Panc1 (cell line): Measurements from ENCODE around the gene TTLL10. TPM values are rescaled to one million over a fixed set of nuclear protein-coding genes. Genes with fewer than 3 reads are reported as not detected.

ENCODE experiments used
- ATAC-seq: fragments of 200-7000 bp; cut with Tn5 transposase; 2 replicates; pipeline ENCODE4 v1.9.1; 2020; ENCODE audit warnings: mild to moderate bottlenecking, moderate library complexity
- BruUV-seq: library from RNA; stranded (reverse); fragments of 400-500 nt; replicated peaks from 2 replicates; lab custom pipeline; 2021; lab: Mats Ljungman, UMichigan
- CTCF ChIA-PET: fragments of 300-600 bp; sonication (Branson Sonifier 250); formaldehyde crosslinking; loops from one replicate; lab custom pipeline; 2022; ENCODE audit warnings: antibody characterized with exemption; lab: Charles Lee
- POLR2A ChIA-PET: fragments of 300-600 bp; sonication (Branson Sonifier 250); formaldehyde crosslinking; loops from one replicate; lab custom pipeline; 2022; ENCODE audit warnings: antibody characterized with exemption; lab: Charles Lee
- DNase-seq: peaks from one replicate; pipeline ENCODE4 v3.0.0-alpha.2; 2010; ENCODE audit warnings: low read depth, low spot score
- H3K27ac ChIP-seq: 2 replicates; pipeline ENCODE4 v1.5.1; 2011; ENCODE audit warnings: mild to moderate bottlenecking, low read length, inconsistent platforms
- H3K27me3 ChIP-seq: fragments of 200-500 bp; sonication (Bioruptor generic); 2 replicates; pipeline ENCODE4 v1.6.0; 2014; ENCODE audit warnings: low read length, inconsistent platforms; ENCODE audit not compliant: control insufficient read depth, insufficient read depth
- H3K36me3 ChIP-seq: fragments of 200-500 bp; sonication (Bioruptor generic); 2 replicates; pipeline ENCODE4 v1.5.1; 2014; ENCODE audit warnings: inconsistent platforms, mild to moderate bottlenecking, low read length, moderate library complexity; ENCODE audit not compliant: control insufficient read depth, insufficient read depth
- H3K4me1 ChIP-seq: 2 replicates; pipeline ENCODE4 v1.5.1; 2011; ENCODE audit warnings: inconsistent platforms, mild to moderate bottlenecking, low read length, moderate library complexity; ENCODE audit not compliant: control insufficient read depth, insufficient read depth
- H3K4me3 ChIP-seq, 2 experiments: 2 replicates each; pipeline ENCODE4 v1.5.1; 2011 to 2012; ENCODE audit warnings: low read depth in 2 of 2, low read length in 2 of 2, mild to moderate bottlenecking in 2 of 2, inconsistent platforms in 1 of 2, moderate library complexity in 1 of 2
- H3K9me3 ChIP-seq: fragments of 200-500 bp; sonication (Bioruptor generic); 2 replicates; pipeline ENCODE4 v1.5.1; 2014; ENCODE audit warnings: low read depth, mild to moderate bottlenecking, inconsistent platforms, low read length, moderate library complexity; ENCODE audit not compliant: control insufficient read depth, insufficient read depth
- POLR2AphosphoS5 ChIP-seq: IDR thresholded peaks from 2 replicates; pipeline ENCODE4 v1.6.1; 2012; ENCODE audit warnings: mild to moderate bottlenecking, low read depth, low read length, moderate library complexity
- TCF7L2 ChIP-seq: IDR thresholded peaks from 2 replicates; pipeline ENCODE4 v1.6.1; 2011; ENCODE audit warnings: mild to moderate bottlenecking, low read depth, low read length, inconsistent platforms
- in situ Hi-C: cut with HindIII; loops from 2 replicates; pipeline ENCODE4 v1.10.0; 2016; ENCODE audit warnings: low sequenced_read_pairs, low pct_unique_long_range_greater_than_20kb
- intact Hi-C: fragments of 100-400 bp; cut with micrococcal nuclease; formaldehyde crosslinking; loops from one replicate; pipeline ENCODE4 v1.10.0; 2022; ENCODE audit not compliant: unreplicated experiment
- total RNA-seq: library from RNA; stranded (reverse); gene quantifications from one replicate; pipeline ENCODE4 v1.2.1, GENCODE V29; 2021; ENCODE audit not compliant: unreplicated experiment
- TF ChIP-seq, protein P1 (sequence below): fragments of 450-650 bp; IDR thresholded peaks from 2 replicates; pipeline ENCODE4 v1.5.1; 2017; ENCODE audit warnings: mild to moderate bottlenecking
- TF ChIP-seq, protein P2 (sequence below), 2 experiments: IDR thresholded peaks; 2 replicates each; pipeline ENCODE4 v1.6.1; 2011 to 2012; ENCODE audit warnings: low read depth in 2 of 2, control low read depth in 1 of 2, low read length in 1 of 2, mild to moderate bottlenecking in 1 of 2, moderate library complexity in 1 of 2; ENCODE audit not compliant: insufficient read depth in 1 of 2

The TTLL10 gene
- total RNA-seq, 1 experiment from 2014 or later: not detected

DNA sequence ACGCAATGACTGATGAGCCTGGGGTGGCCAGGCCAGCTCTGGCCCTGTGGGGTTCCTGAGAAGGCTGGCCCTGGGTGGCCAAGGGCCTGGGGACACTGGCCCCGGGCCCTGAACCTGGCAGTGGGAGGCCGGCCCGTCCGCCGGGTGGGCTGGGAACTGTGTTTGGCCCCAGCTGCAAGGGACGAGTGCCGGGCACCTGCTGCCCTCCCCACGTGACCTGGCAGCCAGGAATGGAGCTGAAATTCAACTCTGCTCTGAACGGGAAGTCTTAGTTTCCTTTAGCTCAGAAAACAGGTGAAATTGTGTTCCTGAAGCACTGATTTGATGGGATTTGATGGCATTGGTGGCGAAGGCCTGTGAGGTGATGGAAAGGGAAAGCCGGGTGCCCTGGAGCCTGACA, 8.2 kb upstream of the TTLL10 start:
- ChIA-PET POLR2A (no interaction called here), CTCF (no interaction called here)
- Histone ChIP-seq H3K27me3 (no peaks in the 10 kb centered on the region), H3K4me1 (no peaks in the 10 kb centered on the region), H3K27ac (no peak overlapping the region), H3K9me3 (no peaks in the 10 kb centered on the region), H3K4me3 (no peak overlapping the region), H3K36me3 (no peaks in the 10 kb centered on the region)
- TF ChIP-seq, protein P1, sequence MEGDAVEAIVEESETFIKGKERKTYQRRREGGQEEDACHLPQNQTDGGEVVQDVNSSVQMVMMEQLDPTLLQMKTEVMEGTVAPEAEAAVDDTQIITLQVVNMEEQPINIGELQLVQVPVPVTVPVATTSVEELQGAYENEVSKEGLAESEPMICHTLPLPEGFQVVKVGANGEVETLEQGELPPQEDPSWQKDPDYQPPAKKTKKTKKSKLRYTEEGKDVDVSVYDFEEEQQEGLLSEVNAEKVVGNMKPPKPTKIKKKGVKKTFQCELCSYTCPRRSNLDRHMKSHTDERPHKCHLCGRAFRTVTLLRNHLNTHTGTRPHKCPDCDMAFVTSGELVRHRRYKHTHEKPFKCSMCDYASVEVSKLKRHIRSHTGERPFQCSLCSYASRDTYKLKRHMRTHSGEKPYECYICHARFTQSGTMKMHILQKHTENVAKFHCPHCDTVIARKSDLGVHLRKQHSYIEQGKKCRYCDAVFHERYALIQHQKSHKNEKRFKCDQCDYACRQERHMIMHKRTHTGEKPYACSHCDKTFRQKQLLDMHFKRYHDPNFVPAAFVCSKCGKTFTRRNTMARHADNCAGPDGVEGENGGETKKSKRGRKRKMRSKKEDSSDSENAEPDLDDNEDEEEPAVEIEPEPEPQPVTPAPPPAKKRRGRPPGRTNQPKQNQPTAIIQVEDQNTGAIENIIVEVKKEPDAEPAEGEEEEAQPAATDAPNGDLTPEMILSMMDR: no peak
- BruUV-seq: no TSS peak
- intact Hi-C loops: no loop called here
- in situ Hi-C loops: no loop called here
- DNase-seq: no peak
- ATAC-seq: no peak

DNA sequence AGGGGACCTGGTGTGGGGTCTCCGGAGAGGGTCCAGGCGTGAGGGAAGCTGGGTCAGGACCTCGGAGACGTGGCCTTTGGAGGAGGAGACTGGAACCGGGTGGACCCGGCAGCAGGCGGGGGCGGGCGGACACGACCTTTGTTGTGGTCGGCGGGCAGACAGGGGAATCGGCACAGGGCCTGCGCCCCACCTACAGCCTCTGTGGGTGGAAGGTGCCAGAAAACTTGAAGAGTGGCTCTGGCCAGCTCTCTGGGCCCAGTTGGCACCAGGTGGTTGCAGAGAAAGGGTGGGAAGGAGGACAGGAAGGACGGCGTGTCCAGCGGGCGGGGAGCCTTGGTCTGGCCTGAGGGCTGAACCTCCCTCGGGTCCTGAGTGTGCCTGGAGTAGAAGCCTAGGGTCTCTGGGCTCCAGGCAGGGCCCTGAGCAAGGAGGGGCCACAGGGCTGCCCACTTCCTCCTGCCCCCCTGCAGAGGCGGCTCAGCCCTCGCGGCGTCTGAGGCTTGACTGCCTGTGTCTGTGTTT, 7.7 kb upstream of the TTLL10 start:
- no peaks in the 10 kb centered on the region for H3K4me1 ChIP-seq
- no peak for TF ChIP-seq POLR2AphosphoS5
- TF ChIP-seq, protein P1: no peak
- no peak for TF ChIP-seq TCF7L2
- TF ChIP-seq, protein P2, sequence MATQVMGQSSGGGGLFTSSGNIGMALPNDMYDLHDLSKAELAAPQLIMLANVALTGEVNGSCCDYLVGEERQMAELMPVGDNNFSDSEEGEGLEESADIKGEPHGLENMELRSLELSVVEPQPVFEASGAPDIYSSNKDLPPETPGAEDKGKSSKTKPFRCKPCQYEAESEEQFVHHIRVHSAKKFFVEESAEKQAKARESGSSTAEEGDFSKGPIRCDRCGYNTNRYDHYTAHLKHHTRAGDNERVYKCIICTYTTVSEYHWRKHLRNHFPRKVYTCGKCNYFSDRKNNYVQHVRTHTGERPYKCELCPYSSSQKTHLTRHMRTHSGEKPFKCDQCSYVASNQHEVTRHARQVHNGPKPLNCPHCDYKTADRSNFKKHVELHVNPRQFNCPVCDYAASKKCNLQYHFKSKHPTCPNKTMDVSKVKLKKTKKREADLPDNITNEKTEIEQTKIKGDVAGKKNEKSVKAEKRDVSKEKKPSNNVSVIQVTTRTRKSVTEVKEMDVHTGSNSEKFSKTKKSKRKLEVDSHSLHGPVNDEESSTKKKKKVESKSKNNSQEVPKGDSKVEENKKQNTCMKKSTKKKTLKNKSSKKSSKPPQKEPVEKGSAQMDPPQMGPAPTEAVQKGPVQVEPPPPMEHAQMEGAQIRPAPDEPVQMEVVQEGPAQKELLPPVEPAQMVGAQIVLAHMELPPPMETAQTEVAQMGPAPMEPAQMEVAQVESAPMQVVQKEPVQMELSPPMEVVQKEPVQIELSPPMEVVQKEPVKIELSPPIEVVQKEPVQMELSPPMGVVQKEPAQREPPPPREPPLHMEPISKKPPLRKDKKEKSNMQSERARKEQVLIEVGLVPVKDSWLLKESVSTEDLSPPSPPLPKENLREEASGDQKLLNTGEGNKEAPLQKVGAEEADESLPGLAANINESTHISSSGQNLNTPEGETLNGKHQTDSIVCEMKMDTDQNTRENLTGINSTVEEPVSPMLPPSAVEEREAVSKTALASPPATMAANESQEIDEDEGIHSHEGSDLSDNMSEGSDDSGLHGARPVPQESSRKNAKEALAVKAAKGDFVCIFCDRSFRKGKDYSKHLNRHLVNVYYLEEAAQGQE (IDR thresholded peaks at IDR 0.05; ENCODE audit: insufficient read depth in 1 of 2, low read depth in 2 of 2, low read length in 1 of 2): no peak
- BruUV-seq: no TSS peak
- in situ Hi-C loops: no loop called here
- no peaks in the 10 kb centered on the region for H3K9me3 ChIP-seq
- H3K27ac ChIP-seq: no peak overlapping the region
- intact Hi-C loops: no loop called here
- no peak overlapping the region for H3K4me3 ChIP-seq
- H3K27me3 ChIP-seq: no peaks in the 10 kb centered on the region
- ATAC-seq (no peak), DNase-seq (no peak)
- no peaks in the 10 kb centered on the region for H3K36me3 ChIP-seq
- ChIA-PET POLR2A (no interaction called here), CTCF (no interaction called here)
